ENCODE results near the gene TFEB.

DNA sequence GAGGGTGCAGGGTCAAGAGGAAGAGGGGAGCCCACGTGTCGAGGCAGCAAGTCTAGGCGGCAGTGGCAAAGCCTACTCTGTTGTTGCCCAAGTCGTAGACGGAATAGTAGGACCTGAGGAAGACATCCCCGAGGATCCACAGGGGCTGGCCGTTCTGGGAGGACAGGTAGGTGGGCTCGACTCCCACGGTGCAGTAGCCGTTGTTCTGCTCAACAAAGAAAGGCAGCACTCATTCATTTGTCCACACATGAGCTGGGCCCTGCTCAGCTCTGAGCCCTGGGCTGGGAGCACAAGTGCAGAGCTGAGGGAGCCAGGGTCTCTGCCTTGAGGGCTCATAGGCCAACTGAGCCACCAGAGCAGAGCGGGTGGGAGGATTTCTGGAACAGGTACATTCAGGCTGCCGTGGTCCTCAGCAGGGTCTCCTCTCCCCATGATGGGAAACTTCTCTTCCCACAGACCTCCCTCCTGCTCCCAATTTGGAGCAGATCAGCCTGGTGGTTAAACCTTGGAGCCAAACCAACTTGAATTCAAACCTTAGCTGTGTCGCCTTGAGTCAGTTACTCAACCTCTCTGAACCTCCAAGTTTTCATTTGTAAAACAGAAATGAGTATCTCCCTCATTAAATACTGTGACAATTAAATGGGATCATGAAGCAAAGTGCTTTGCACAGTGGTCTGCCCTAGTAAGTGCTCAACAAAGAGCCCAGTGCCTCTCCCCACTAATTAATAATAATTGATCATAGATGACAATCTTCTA lies 1.6 kb upstream of the TFEB start:
- no peak for TF ChIP-seq POLR2A (IDR thresholded peaks at IDR 0.05; ENCODE audit: low read depth, low read length)
- TF ChIP-seq POLR2AphosphoS5 (IDR thresholded peaks at IDR 0.05; ENCODE audit: low read depth, low read length): no peak
- no peak for TF ChIP-seq TAF1 (IDR thresholded peaks at IDR 0.05; ENCODE audit: low read depth, low read length)
